IMR-90 (cell line): Measurements from ENCODE around the gene SH3RF2. TPM values are rescaled to one million over a fixed set of nuclear protein-coding genes. Genes with fewer than 3 reads are reported as not detected.

Source experiments
- ATAC-seq: fragments of 200-7000 bp; cut with Tn5 transposase; 2 replicates; pipeline ENCODE4 v1.9.1; 2020; ENCODE audit warnings: low read depth, mild to moderate bottlenecking, moderate library complexity
- BruUV-seq: library from RNA; stranded (reverse); fragments of 400-500 nt; replicated peaks from 2 replicates; lab custom pipeline; 2021; lab: Mats Ljungman, UMichigan
- CTCF ChIA-PET: fragments of 300-600 bp; formaldehyde crosslinking; extraction: SDS; loops from one replicate; lab custom pipeline; 2021; ENCODE audit warnings: antibody characterized with exemption; lab: Yijun Ruan, JAX
- POLR2A ChIA-PET: fragments of 300-600 bp; sonication (Branson Sonifier 250); formaldehyde crosslinking; loops from one replicate; lab custom pipeline; 2022; ENCODE audit warnings: antibody characterized with exemption; ENCODE audit not compliant: unreplicated experiment; lab: Charles Lee
- DNase-seq: peaks from one replicate; pipeline ENCODE4 v3.0.0; 2013
- H2AFZ ChIP-seq: replicated peaks from 2 replicates; pipeline ENCODE3; 2013; ENCODE audit warnings: low read length, mild to moderate bottlenecking; ENCODE audit not compliant: poor library complexity
- H2AK5ac ChIP-seq: 2 replicates; pipeline ENCODE4 v1.6.1; 2013; ENCODE audit warnings: low read depth, low read length, inconsistent platforms
- H2AK9ac ChIP-seq: replicated peaks from 2 replicates; pipeline ENCODE3; 2013; ENCODE audit warnings: mild to moderate bottlenecking, low read depth, low read length, moderate library complexity; ENCODE audit not compliant: poor library complexity
- H2BK120ac ChIP-seq: 2 replicates; pipeline ENCODE4 v1.6.1; 2013; ENCODE audit warnings: low read depth, low read length, inconsistent platforms
- H2BK15ac ChIP-seq: 3 replicates; pipeline ENCODE4 v1.6.1; 2013; ENCODE audit warnings: low read depth, low read length, inconsistent platforms
- H2BK20ac ChIP-seq: 2 replicates; pipeline ENCODE4 v1.6.1; 2013; ENCODE audit warnings: low read depth, mild to moderate bottlenecking, inconsistent platforms, low read length, moderate library complexity
- H2BK5ac ChIP-seq: 2 replicates; pipeline ENCODE4 v1.6.1; 2013; ENCODE audit warnings: mild to moderate bottlenecking, low read depth, low read length, inconsistent platforms; ENCODE audit not compliant: poor library complexity, severe bottlenecking
- H3K14ac ChIP-seq: replicated peaks from 2 replicates; pipeline ENCODE4 v1.6.1; 2013; ENCODE audit warnings: low read depth, low read length, inconsistent platforms
- H3K18ac ChIP-seq: 2 replicates; pipeline ENCODE4 v1.6.1; 2013; ENCODE audit warnings: low read depth, low read length, control low read depth
- H3K23ac ChIP-seq: 2 replicates; pipeline ENCODE4 v1.6.1; 2013; ENCODE audit warnings: low read depth, low read length, inconsistent platforms
- H3K27ac ChIP-seq: 2 replicates; pipeline ENCODE4 v1.5.1; 2013; ENCODE audit warnings: mild to moderate bottlenecking, control low read depth, low read length; ENCODE audit not compliant: insufficient read depth
- H3K27me3 ChIP-seq: 2 replicates; pipeline ENCODE4 v1.6.1; 2013; ENCODE audit warnings: low read length; ENCODE audit not compliant: control insufficient read depth, insufficient read depth
- H3K36me3 ChIP-seq: 2 replicates; pipeline ENCODE4 v1.6.1; 2013; ENCODE audit warnings: low read length, mixed read lengths; ENCODE audit not compliant: control insufficient read depth, insufficient read depth
- H3K4ac ChIP-seq: 2 replicates; pipeline ENCODE4 v1.6.1; 2013; ENCODE audit warnings: low read depth, low read length, inconsistent platforms
- H3K4me1 ChIP-seq: 2 replicates; pipeline ENCODE4 v1.6.1; 2013; ENCODE audit warnings: low read length, mixed read lengths; ENCODE audit not compliant: control insufficient read depth, insufficient read depth
- H3K4me2 ChIP-seq: 2 replicates; pipeline ENCODE4 v1.6.1; 2013; ENCODE audit warnings: low read depth, mild to moderate bottlenecking, control low read depth, low read length, moderate library complexity
- H3K4me3 ChIP-seq: 2 replicates; pipeline ENCODE4 v1.5.1; 2013; ENCODE audit warnings: low read depth, mild to moderate bottlenecking, control low read depth, low read length, moderate library complexity; ENCODE audit not compliant: insufficient read depth
- H3K56ac ChIP-seq: 2 replicates; pipeline ENCODE4 v1.6.1; 2013; ENCODE audit warnings: low read length, inconsistent platforms; ENCODE audit not compliant: insufficient read depth; ENCODE audit errors: extremely low read depth
- H3K79me1 ChIP-seq, 2 experiments: 2 replicates each; pipeline ENCODE4 v1.6.1; 2013; ENCODE audit warnings: low read length in 2 of 2, inconsistent platforms in 1 of 2, low read depth in 1 of 2
- H3K9ac ChIP-seq: 2 replicates; pipeline ENCODE4 v1.6.1; 2013; ENCODE audit warnings: low read depth, low read length, control low read depth
- H3K9me1 ChIP-seq: 2 replicates; pipeline ENCODE4 v1.6.1; 2013; ENCODE audit warnings: low read length, inconsistent platforms; ENCODE audit not compliant: insufficient read depth
- H3K9me3 ChIP-seq: 2 replicates; pipeline ENCODE4 v1.6.1; 2013; ENCODE audit warnings: low read length; ENCODE audit not compliant: control insufficient read depth, insufficient read depth
- H4K20me1 ChIP-seq: 2 replicates; pipeline ENCODE4 v1.6.1; 2013; ENCODE audit warnings: low read length, inconsistent platforms; ENCODE audit not compliant: insufficient read depth
- H4K5ac ChIP-seq: 2 replicates; pipeline ENCODE4 v1.6.1; 2013; ENCODE audit warnings: mild to moderate bottlenecking, low read depth, low read length, control low read depth
- H4K8ac ChIP-seq, 2 experiments: 2 replicates each; pipeline ENCODE4 v1.6.1; 2013; ENCODE audit warnings: low read depth in 2 of 2, low read length in 2 of 2, control low read depth in 1 of 2, inconsistent platforms in 1 of 2
- H4K91ac ChIP-seq: 2 replicates; pipeline ENCODE4 v1.6.1; 2013; ENCODE audit warnings: low read depth, low read length, inconsistent platforms; ENCODE audit not compliant: insufficient read depth
- BHLHE40 ChIP-seq: fragments of 150-350 bp; IDR thresholded peaks from 2 replicates; pipeline ENCODE4 v1.6.1; 2016; ENCODE audit warnings: mild to moderate bottlenecking, low read depth, low read length
- CEBPB ChIP-seq: IDR thresholded peaks from 2 replicates; pipeline ENCODE4 v1.6.1; 2012; ENCODE audit warnings: low read depth, low read length, improper control_type of control experiment
- CHD1 ChIP-seq: IDR thresholded peaks from 2 replicates; pipeline ENCODE4 v1.6.1; 2012; ENCODE audit warnings: low read depth, low read length, improper control_type of control experiment
- FOS ChIP-seq: fragments of 150-350 bp; IDR thresholded peaks from 2 replicates; pipeline ENCODE4 v1.6.1; 2016; ENCODE audit warnings: low read depth, low read length
- MAFK ChIP-seq: IDR thresholded peaks from 2 replicates; pipeline ENCODE4 v1.6.1; 2012; ENCODE audit warnings: low read depth, low read length, improper control_type of control experiment
- MAZ ChIP-seq: IDR thresholded peaks from 2 replicates; pipeline ENCODE4 v1.6.1; 2012; ENCODE audit warnings: low read depth, mild to moderate bottlenecking, low read length, improper control_type of control experiment, moderate library complexity, borderline replicate concordance
- MXI1 ChIP-seq: IDR thresholded peaks from 2 replicates; pipeline ENCODE4 v1.6.1; 2012; ENCODE audit warnings: low read depth, mild to moderate bottlenecking, low read length, moderate library complexity, borderline replicate concordance
- NFE2L2 ChIP-seq: fragments of 150-350 bp; IDR thresholded peaks from 2 replicates; pipeline ENCODE4 v1.6.1; 2016; ENCODE audit warnings: low read depth, mild to moderate bottlenecking, low read length
- POLR2A ChIP-seq: IDR thresholded peaks from 2 replicates; pipeline ENCODE4 v1.6.1; 2012; ENCODE audit warnings: mild to moderate bottlenecking, low read depth, low read length
- RAD21 ChIP-seq: IDR thresholded peaks from 2 replicates; pipeline ENCODE4 v1.6.1; 2012; ENCODE audit warnings: low read length, improper control_type of control experiment
- RCOR1 ChIP-seq: IDR thresholded peaks from 2 replicates; pipeline ENCODE4 v1.6.1; 2012; ENCODE audit warnings: mild to moderate bottlenecking, low read length, improper control_type of control experiment; ENCODE audit not compliant: insufficient replicate concordance
- RFX5 ChIP-seq: IDR thresholded peaks from 2 replicates; pipeline ENCODE4 v1.8.0; 2012; ENCODE audit warnings: low read depth, mild to moderate bottlenecking, low read length, moderate library complexity
- SMC3 ChIP-seq: fragments of 150-350 bp; IDR thresholded peaks from 2 replicates; pipeline ENCODE4 v1.6.1; 2016; ENCODE audit warnings: low read depth, mild to moderate bottlenecking, antibody characterized with exemption, low read length, moderate library complexity
- WGBS, 2 experiments: methylation state at CpG; one replicate each; pipeline versions ENCODE4 v1.1.5 to v1.1.7; 2013; ENCODE audit warnings: missing lambda C conversion rate in 2 of 2; ENCODE audit not compliant: insufficient read length in 1 of 2; ENCODE audit errors: extremely low coverage in 2 of 2; 5-methylcytosine and 5-hydroxymethylcytosine counted together
- dilution Hi-C: fragments of 300-500 bp; cut with HindIII; formaldehyde crosslinking; loops from one replicate; pipeline ENCODE4 v1.14.3; 2018; ENCODE audit warnings: low sequenced_read_pairs; ENCODE audit not compliant: unreplicated experiment
- in situ Hi-C: fragments of 300-500 bp; cut with MboI; formaldehyde crosslinking; loops from 3 replicates; pipeline ENCODE4 v1.14.3; 2019; ENCODE audit warnings: low sequenced_read_pairs, inconsistent platforms, mixed read lengths
- intact Hi-C: fragments of 100-400 bp; cut with micrococcal nuclease; formaldehyde crosslinking; loops from 2 replicates; pipeline ENCODE4 v1.10.0; 2022
- polyA plus RNA-seq, 3 experiments: library from polyadenylated mRNA; depleted of rRNA; stranded (reverse); fragments of >200 nt; gene quantifications; 2 replicates each; pipeline ENCODE4 v1.2.3, GENCODE V29; 2012; ENCODE audit warnings: low replicate concordance in 1 of 3
- total RNA-seq: library from RNA; depleted of rRNA; stranded (reverse); fragments of >200 nt; gene quantifications from 2 replicates; pipeline ENCODE4 v1.2.3, GENCODE V29; 2012
- TF ChIP-seq, protein P1 (sequence below): conservative IDR thresholded peaks from 2 replicates; pipeline ENCODE4 v1.5.1; 2012; ENCODE audit warnings: mild to moderate bottlenecking, low read depth, low read length, improper control_type of control experiment
- TF ChIP-seq, protein P2 (sequence below): fragments of 150-350 bp; IDR thresholded peaks from 2 replicates; pipeline ENCODE4 v1.6.1; 2016; ENCODE audit warnings: low read depth, mild to moderate bottlenecking, low read length, moderate library complexity, borderline replicate concordance
- TF ChIP-seq, protein P3 (sequence below): fragments of 150-350 bp; IDR thresholded peaks from 2 replicates; pipeline ENCODE4 v1.6.1; 2017; ENCODE audit warnings: mild to moderate bottlenecking, antibody characterized with exemption, low read length, low read depth

The SH3RF2 gene
- total and polyA plus RNA-seq, 2 of the 4 experiments (the other 2 are of a cell fraction) = 1.3 to 1.7 TPM

DNA sequence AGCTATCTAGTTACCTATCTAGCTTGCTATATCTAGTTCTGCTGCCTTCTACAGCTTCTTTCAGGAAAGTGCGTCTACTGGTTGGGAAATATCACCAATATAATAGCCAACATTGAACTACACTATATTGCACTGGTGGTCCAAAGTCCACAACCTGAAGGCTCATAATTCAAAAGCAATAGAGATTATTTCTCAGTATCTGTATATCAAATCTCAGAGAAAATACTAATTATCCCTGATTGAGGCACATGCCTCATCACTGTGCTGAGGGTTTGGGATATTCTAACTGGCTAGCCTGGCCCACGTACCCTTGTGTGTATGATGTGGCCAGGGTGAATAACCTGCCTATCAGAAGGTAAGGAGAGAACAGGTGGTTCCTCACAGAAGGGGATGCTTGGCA is 53.8 kb downstream of the SH3RF2 start:
- Histone ChIP-seq H3K9me3 (no peaks in the 10 kb centered on the region; the same call in 1 of the 2 replicates), H4K5ac (no peak overlapping the region), H2AK9ac (no peak overlapping the region), H3K79me1 (no peaks in the 10 kb centered on the region), H3K36me3 (no peaks in the 10 kb centered on the region), H2AFZ (no peak overlapping the region), H3K4me3 (no peak overlapping the region), H2BK20ac (no peak overlapping the region), H4K20me1 (no peaks in the 10 kb centered on the region), H3K27ac (no peak overlapping the region), H3K4me1 (no peaks in the 10 kb centered on the region), H3K56ac (no peak overlapping the region), H4K91ac (no peak overlapping the region), H3K14ac (no peak overlapping the region), H3K4me2 (no peak overlapping the region), H2AK5ac (no peak overlapping the region), H3K4ac (no peak overlapping the region), H2BK5ac (no peak overlapping the region), H3K18ac (no peak overlapping the region), H3K23ac (no peak overlapping the region), H3K9me1 (no peaks in the 10 kb centered on the region), H3K27me3 (peaks cover 4% of the 10 kb centered on the region), H3K9ac (no peak overlapping the region), H4K8ac (no peak overlapping the region), H2BK120ac (no peak overlapping the region), H2BK15ac (no peak overlapping the region)
- no CpG with 5 or more reads among the region's 2 CpGs for WGBS, 2 experiments
- no peak for TF ChIP-seq MAZ
- TF ChIP-seq, protein P1, sequence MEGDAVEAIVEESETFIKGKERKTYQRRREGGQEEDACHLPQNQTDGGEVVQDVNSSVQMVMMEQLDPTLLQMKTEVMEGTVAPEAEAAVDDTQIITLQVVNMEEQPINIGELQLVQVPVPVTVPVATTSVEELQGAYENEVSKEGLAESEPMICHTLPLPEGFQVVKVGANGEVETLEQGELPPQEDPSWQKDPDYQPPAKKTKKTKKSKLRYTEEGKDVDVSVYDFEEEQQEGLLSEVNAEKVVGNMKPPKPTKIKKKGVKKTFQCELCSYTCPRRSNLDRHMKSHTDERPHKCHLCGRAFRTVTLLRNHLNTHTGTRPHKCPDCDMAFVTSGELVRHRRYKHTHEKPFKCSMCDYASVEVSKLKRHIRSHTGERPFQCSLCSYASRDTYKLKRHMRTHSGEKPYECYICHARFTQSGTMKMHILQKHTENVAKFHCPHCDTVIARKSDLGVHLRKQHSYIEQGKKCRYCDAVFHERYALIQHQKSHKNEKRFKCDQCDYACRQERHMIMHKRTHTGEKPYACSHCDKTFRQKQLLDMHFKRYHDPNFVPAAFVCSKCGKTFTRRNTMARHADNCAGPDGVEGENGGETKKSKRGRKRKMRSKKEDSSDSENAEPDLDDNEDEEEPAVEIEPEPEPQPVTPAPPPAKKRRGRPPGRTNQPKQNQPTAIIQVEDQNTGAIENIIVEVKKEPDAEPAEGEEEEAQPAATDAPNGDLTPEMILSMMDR = no peak
- no peak for TF ChIP-seq CEBPB
- TF ChIP-seq NFE2L2 = no peak
- TF ChIP-seq FOS = no peak
- TF ChIP-seq SMC3 = no peak
- no peak for TF ChIP-seq MAFK
- TF ChIP-seq BHLHE40 = no peak
- TF ChIP-seq RAD21 = no peak
- TF ChIP-seq RCOR1 = no peak
- TF ChIP-seq CHD1 = no peak
- TF ChIP-seq, protein P2, sequence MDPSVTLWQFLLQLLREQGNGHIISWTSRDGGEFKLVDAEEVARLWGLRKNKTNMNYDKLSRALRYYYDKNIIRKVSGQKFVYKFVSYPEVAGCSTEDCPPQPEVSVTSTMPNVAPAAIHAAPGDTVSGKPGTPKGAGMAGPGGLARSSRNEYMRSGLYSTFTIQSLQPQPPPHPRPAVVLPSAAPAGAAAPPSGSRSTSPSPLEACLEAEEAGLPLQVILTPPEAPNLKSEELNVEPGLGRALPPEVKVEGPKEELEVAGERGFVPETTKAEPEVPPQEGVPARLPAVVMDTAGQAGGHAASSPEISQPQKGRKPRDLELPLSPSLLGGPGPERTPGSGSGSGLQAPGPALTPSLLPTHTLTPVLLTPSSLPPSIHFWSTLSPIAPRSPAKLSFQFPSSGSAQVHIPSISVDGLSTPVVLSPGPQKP = no peak
- no peak for TF ChIP-seq RFX5
- TF ChIP-seq, protein P3, sequence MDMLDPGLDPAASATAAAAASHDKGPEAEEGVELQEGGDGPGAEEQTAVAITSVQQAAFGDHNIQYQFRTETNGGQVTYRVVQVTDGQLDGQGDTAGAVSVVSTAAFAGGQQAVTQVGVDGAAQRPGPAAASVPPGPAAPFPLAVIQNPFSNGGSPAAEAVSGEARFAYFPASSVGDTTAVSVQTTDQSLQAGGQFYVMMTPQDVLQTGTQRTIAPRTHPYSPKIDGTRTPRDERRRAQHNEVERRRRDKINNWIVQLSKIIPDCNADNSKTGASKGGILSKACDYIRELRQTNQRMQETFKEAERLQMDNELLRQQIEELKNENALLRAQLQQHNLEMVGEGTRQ = no peak
- TF ChIP-seq POLR2A = no peak
- TF ChIP-seq MXI1 = no peak
- POLR2A ChIA-PET = no interaction called here
- no peak for ATAC-seq
- CTCF ChIA-PET = interaction anchor here (1.1 kb wide), 1 partner anchor 10 kb away, joined by 3 read pairs; no protein-coding TSS in a partner anchor
- BruUV-seq = no TSS peak
- in situ Hi-C loops (no loop called here), dilution Hi-C loops (no loop called here), intact Hi-C loops (no loop called here)
- DNase-seq = no peak
